PC-9 (cell line): ENCODE measurements around the gene BTRC. TPM values are rescaled to one million over a fixed set of nuclear protein-coding genes. Genes with fewer than 3 reads are reported as not detected.

Source experiments
- BruUV-seq: library from RNA; stranded (reverse); fragments of 400-500 nt; replicated peaks from 2 replicates; lab custom pipeline; 2021; lab: Mats Ljungman, UMichigan
- CTCF ChIA-PET: fragments of 300-600 bp; sonication (Branson Sonifier 250); formaldehyde crosslinking; loops from one replicate; lab custom pipeline; 2022; ENCODE audit warnings: antibody characterized with exemption; lab: Charles Lee
- POLR2A ChIA-PET: fragments of 300-600 bp; sonication (Branson Sonifier 250); formaldehyde crosslinking; loops from one replicate; lab custom pipeline; 2022; ENCODE audit warnings: antibody characterized with exemption; ENCODE audit not compliant: unreplicated experiment; lab: Charles Lee
- DNase-seq, 2 experiments: peaks; one replicate each; pipeline versions ENCODE4 v3.0.0 to v3.0.0-alpha.2; 2015 to 2022; ENCODE audit warnings: mixed read lengths in 1 of 2
- H2AFZ ChIP-seq: fragments of 200-600 bp; sonication (generic); 2 replicates; pipeline ENCODE4 v1.8.1; 2017; ENCODE audit warnings: antibody characterized with exemption
- H3F3A ChIP-seq: fragments of 200-600 bp; sonication (generic); 2 replicates; pipeline ENCODE4 v1.8.1; 2017; ENCODE audit warnings: antibody characterized with exemption, mild to moderate bottlenecking, low read depth; ENCODE audit not compliant: insufficient read depth
- H3K27ac ChIP-seq: fragments of 200-600 bp; sonication (generic); 2 replicates; pipeline ENCODE4 v1.6.1; 2016; ENCODE audit warnings: mixed run types
- H3K27me3 ChIP-seq: fragments of 200-600 bp; sonication (generic); 2 replicates; pipeline ENCODE4 v1.6.1; 2016; ENCODE audit warnings: low read depth, mixed run types; ENCODE audit not compliant: insufficient read depth
- H3K36me3 ChIP-seq: fragments of 200-600 bp; sonication (generic); 2 replicates; pipeline ENCODE4 v1.6.1; 2016; ENCODE audit warnings: low read depth, mixed run types
- H3K4me1 ChIP-seq: fragments of 200-600 bp; sonication (generic); replicated peaks from 2 replicates; pipeline ENCODE4 v1.6.1; 2016; ENCODE audit warnings: mixed run types; ENCODE audit not compliant: insufficient read depth
- H3K4me2 ChIP-seq: fragments of 200-600 bp; sonication (generic); 2 replicates; pipeline ENCODE4 v1.6.1; 2017; ENCODE audit warnings: mixed run types
- H3K4me3 ChIP-seq: fragments of 200-600 bp; sonication (generic); 2 replicates; pipeline ENCODE4 v1.6.1; 2016; ENCODE audit warnings: mixed run types
- H3K79me2 ChIP-seq: fragments of 200-600 bp; sonication (generic); 2 replicates; pipeline ENCODE4 v1.6.1; 2017; ENCODE audit warnings: low read depth, mixed run types
- H3K9me2 ChIP-seq: fragments of 200-600 bp; sonication (generic); 2 replicates; pipeline ENCODE4 v1.8.1; 2017; ENCODE audit warnings: mild to moderate bottlenecking; ENCODE audit not compliant: insufficient read depth
- H3K9me3 ChIP-seq: fragments of 200-600 bp; sonication (generic); 2 replicates; pipeline ENCODE4 v1.8.1; 2016; ENCODE audit warnings: low read depth; ENCODE audit not compliant: insufficient read depth
- H4K20me1 ChIP-seq: fragments of 200-600 bp; sonication (generic); 2 replicates; pipeline ENCODE4 v1.8.1; 2017; ENCODE audit not compliant: insufficient read depth
- EZH2 ChIP-seq: fragments of 200-600 bp; sonication (generic); IDR thresholded peaks from 2 replicates; pipeline ENCODE4 v1.8.0; 2017; ENCODE audit warnings: antibody characterized with exemption, low read depth
- intact Hi-C: fragments of 100-400 bp; cut with micrococcal nuclease; formaldehyde crosslinking; loops from one replicate; pipeline ENCODE4 v1.10.0; 2022; ENCODE audit not compliant: unreplicated experiment
- total RNA-seq: library from RNA; stranded (reverse); gene quantifications from 2 replicates; pipeline ENCODE4 v1.2.3, GENCODE V29; 2021
- TF ChIP-seq, protein P1 (sequence below): fragments of 200-600 bp; sonication (generic); conservative IDR thresholded peaks from 2 replicates; pipeline ENCODE4 v1.6.1; 2017; ENCODE audit warnings: mixed run types, antibody characterized with exemption, mild to moderate bottlenecking, moderate library complexity

Gene BTRC
- total RNA-seq, 1 experiment from 2014 or later, result 15.6 TPM

DNA sequence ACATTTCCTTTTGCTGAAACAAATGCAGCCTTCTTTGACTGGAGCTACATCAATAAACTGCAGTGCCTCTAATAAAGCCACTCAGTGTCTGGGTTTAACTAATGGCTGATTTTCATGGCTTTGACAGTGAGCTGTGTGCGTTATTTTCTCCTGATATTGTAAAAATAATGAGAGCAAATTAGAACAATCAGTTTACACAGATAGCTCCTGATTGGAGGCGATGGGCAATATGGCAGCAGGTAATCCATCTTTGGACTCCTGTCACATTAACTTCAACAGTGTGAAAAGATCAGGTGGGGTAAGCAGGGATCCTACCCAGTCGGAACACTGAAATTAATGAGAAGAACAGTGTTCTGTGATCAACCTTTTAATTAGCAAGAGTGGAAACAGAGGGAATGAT lies 133.4 kb downstream of the BTRC start:
- DNase-seq, result no peak
- Histone ChIP-seq H2AFZ (no peak overlapping the region), H3K9me3 (no peaks in the 10 kb centered on the region), H3K27me3 (no peaks in the 10 kb centered on the region), H3F3A (no peaks in the 10 kb centered on the region), H3K4me1 (no peaks in the 10 kb centered on the region), H3K4me3 (no peak overlapping the region), H3K36me3 (no peaks in the 10 kb centered on the region), H4K20me1 (no peaks in the 10 kb centered on the region), H3K27ac (no peak overlapping the region), H3K79me2 (no peaks in the 10 kb centered on the region), H3K4me2 (no peak overlapping the region), H3K9me2 (no peaks in the 10 kb centered on the region)
- ChIA-PET POLR2A (no interaction called here), CTCF (no interaction called here)
- no peak for TF ChIP-seq EZH2
- BruUV-seq, result no TSS peak
- intact Hi-C loops, result no loop called here

DNA sequence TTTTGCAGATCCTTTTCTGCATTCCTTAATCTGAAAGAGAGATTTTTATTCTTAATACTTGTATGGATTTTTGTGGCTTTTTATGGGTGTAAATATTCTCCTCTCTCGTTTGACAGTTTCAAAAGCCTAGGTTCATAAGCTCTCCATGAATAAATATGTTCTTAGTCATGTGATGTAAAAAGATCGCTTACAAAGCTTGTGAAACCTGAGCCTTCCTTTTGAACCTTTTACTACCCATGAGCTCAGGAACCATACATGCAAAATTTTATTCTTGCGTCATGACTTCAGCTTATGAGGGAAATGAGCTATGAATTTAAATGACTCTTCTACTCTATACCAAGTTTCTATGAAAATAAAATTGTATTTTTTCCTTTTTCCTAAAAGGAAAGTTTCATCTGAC lies 135.4 kb downstream of the BTRC start:
- Histone ChIP-seq H3K4me3 (no peak overlapping the region), H3K36me3 (no peaks in the 10 kb centered on the region), H3K79me2 (no peaks in the 10 kb centered on the region), H3K4me1 (no peaks in the 10 kb centered on the region), H3K27me3 (no peaks in the 10 kb centered on the region), H3K27ac (no peak overlapping the region), H4K20me1 (no peaks in the 10 kb centered on the region; the same call in 1 of the 2 replicates), H3K9me3 (no peaks in the 10 kb centered on the region), H3K9me2 (no peaks in the 10 kb centered on the region), H2AFZ (no peak overlapping the region), H3K4me2 (no peak overlapping the region), H3F3A (no peaks in the 10 kb centered on the region)
- POLR2A ChIA-PET, result interaction anchor here (0.7 kb wide), 1 partner anchor 1023 kb away, joined by 3 read pairs; no protein-coding TSS in a partner anchor
- BruUV-seq, result no TSS peak
- CTCF ChIA-PET, result interaction anchor here (0.6 kb wide), 1 partner anchor 399 kb away, joined by 3 read pairs; no protein-coding TSS in a partner anchor
- intact Hi-C loops, result no loop called here
- DNase-seq, result no peak
- TF ChIP-seq, protein P1, sequence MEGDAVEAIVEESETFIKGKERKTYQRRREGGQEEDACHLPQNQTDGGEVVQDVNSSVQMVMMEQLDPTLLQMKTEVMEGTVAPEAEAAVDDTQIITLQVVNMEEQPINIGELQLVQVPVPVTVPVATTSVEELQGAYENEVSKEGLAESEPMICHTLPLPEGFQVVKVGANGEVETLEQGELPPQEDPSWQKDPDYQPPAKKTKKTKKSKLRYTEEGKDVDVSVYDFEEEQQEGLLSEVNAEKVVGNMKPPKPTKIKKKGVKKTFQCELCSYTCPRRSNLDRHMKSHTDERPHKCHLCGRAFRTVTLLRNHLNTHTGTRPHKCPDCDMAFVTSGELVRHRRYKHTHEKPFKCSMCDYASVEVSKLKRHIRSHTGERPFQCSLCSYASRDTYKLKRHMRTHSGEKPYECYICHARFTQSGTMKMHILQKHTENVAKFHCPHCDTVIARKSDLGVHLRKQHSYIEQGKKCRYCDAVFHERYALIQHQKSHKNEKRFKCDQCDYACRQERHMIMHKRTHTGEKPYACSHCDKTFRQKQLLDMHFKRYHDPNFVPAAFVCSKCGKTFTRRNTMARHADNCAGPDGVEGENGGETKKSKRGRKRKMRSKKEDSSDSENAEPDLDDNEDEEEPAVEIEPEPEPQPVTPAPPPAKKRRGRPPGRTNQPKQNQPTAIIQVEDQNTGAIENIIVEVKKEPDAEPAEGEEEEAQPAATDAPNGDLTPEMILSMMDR, result no peak
- no peak for TF ChIP-seq EZH2

DNA sequence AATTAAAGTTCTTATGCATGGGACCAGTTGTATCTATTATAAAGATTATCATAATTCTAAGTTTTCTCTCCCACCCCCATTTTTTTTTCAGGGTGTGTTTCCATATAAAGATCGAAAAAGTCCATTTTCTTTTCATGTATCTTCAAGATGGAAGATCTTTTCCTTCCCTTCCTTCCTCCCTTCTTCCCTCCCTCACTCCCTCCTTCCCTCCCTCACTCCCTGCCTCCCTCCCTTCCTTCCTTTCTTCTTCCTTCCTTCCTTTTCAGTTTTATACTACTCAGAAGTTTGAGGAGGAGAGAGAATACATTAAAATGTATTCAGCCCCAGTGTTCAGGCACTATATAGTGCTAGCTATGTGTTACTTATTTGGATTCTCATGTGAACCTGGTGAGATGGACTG lies 136.1 kb downstream of the BTRC start:
- ChIA-PET POLR2A (no interaction called here), CTCF (interaction anchor here (0.6 kb wide), 1 partner anchor 398 kb away, joined by 3 read pairs; no protein-coding TSS in a partner anchor)
- H3K36me3 ChIP-seq, result no peaks in the 10 kb centered on the region
- no peaks in the 10 kb centered on the region for H3F3A ChIP-seq
- H3K4me1 ChIP-seq, result no peaks in the 10 kb centered on the region
- H3K79me2 ChIP-seq, result no peaks in the 10 kb centered on the region
- intact Hi-C loops, result no loop called here
- no peaks in the 10 kb centered on the region for H3K9me2 ChIP-seq
- no peaks in the 10 kb centered on the region for H3K9me3 ChIP-seq
- H3K4me2 ChIP-seq, result no peak overlapping the region
- no peak overlapping the region for H3K4me3 ChIP-seq
- no peaks in the 10 kb centered on the region for H3K27me3 ChIP-seq
- no peak for DNase-seq
- TF ChIP-seq, protein P1, result no peak
- no peaks in the 10 kb centered on the region; the same call in 1 of the 2 replicates for H4K20me1 ChIP-seq
- no peak overlapping the region for H3K27ac ChIP-seq
- no TSS peak for BruUV-seq
- no peak overlapping the region for H2AFZ ChIP-seq

DNA sequence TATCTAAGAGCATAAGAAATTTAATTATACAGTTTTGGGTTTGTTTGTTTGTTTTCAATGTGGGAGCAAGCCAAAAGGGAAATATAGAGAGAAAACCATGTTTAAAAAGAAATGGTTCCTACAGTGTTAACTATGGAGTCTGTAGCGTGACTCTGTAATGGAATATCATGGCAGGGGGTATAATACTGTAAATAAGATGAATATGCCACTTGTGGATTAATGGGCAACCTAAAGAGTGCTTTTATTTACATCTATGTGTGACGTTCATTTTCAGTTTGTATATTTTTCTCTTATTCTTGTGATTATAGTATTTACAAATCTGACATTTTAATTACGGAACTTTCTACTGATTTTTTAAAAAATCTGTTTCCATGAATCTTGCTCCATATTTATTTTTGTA lies 138.2 kb downstream of the BTRC start:
- CTCF ChIA-PET, result no interaction called here

More for the DNA sequence above, 138.2 kb downstream of the BTRC start:
- BruUV-seq, result no TSS peak
- DNase-seq, result no peak
- Histone ChIP-seq H3F3A (no peaks in the 10 kb centered on the region), H3K79me2 (no peaks in the 10 kb centered on the region), H3K4me3 (no peak overlapping the region), H3K27ac (no peak overlapping the region), H3K9me2 (no peaks in the 10 kb centered on the region), H2AFZ (no peak overlapping the region), H3K36me3 (no peaks in the 10 kb centered on the region), H3K4me1 (no peaks in the 10 kb centered on the region), H3K4me2 (no peak overlapping the region), H3K27me3 (no peaks in the 10 kb centered on the region), H4K20me1 (no peaks in the 10 kb centered on the region; the same call in 1 of the 2 replicates), H3K9me3 (no peaks in the 10 kb centered on the region)
- no peak for TF ChIP-seq EZH2
- TF ChIP-seq, protein P1, result no peak
- POLR2A ChIA-PET, result no interaction called here
- intact Hi-C loops, result no loop called here
